ENCODE results near the gene THOC3. TPM values are rescaled to one million over a fixed set of nuclear protein-coding genes. Genes with fewer than 3 reads are reported as not detected.
"Not testable (repeated sequence)": the region's sequence is repeated elsewhere in the genome, so short reads cannot be mapped to it uniquely, and the experiment has no call there.

The THOC3 gene
- total RNA-seq, 6 donors from 2014 or later: 16.3 to 46.8 (median 30.4) TPM

GRCh38 chr5:175968381-175968780 is 266 bp upstream of the THOC3 start:
- not testable (repeated sequence) for H3K27me3 ChIP-seq, H3K36me3 ChIP-seq, DNase-seq, H3K4me1 ChIP-seq, H3K9me3 ChIP-seq
- 10 to 13% methylated on average over 4 to 5 of the region's 6 CpGs for WGBS, 2 donors
- Histone ChIP-seq H3K4me3 (peak overlapping the region in 3 of 4 donors; percentile 82 to 85 (median 83)), H3K27ac (peak overlapping the region in 1 of 4 donors; percentile 82)
- peak in 1 of 2 donors; percentile 65 for ATAC-seq (ENCODE audit: low FRiP score in 2 of 2)

GRCh38 chr5:175962329-175962728 is 5.8 kb downstream of the THOC3 start:
- 85 to 95% methylated on average over 5 of the region's 8 CpGs for WGBS, 2 donors
- not testable (repeated sequence) for H3K27me3 ChIP-seq; H3K27ac ChIP-seq; H3K9me3 ChIP-seq; H3K4me1 ChIP-seq; H3K36me3 ChIP-seq; ATAC-seq (ENCODE audit: low FRiP score in 2 of 2); H3K4me3 ChIP-seq; DNase-seq

- H3K9me3 ChIP-seq; ATAC-seq (ENCODE audit: low FRiP score in 2 of 2); H3K27ac ChIP-seq; H3K36me3 ChIP-seq; H3K4me3 ChIP-seq; H3K27me3 ChIP-seq; H3K4me1 ChIP-seq; DNase-seq: not testable (repeated sequence)
- WGBS, 2 donors: 70 to 82% methylated on average over 3 to 6 of the region's 6 CpGs
Observed at GRCh38 chr5:175960228-175960627, 7.9 kb downstream of the THOC3 start.

GRCh38 chr5:175958515-175958914 is 9.6 kb downstream of the THOC3 start:
- not testable (repeated sequence) for ATAC-seq (ENCODE audit: low FRiP score in 2 of 2); H3K27ac ChIP-seq; H3K9me3 ChIP-seq; H3K36me3 ChIP-seq; H3K4me1 ChIP-seq; H3K4me3 ChIP-seq; H3K27me3 ChIP-seq; DNase-seq
- 94 to 100% methylated on average over 1 to 2 of the region's 2 CpGs for WGBS, 2 donors

- WGBS, 2 donors: 69 to 84% methylated on average over 5 to 6 of the region's 6 CpGs
- ATAC-seq (ENCODE audit: low FRiP score in 2 of 2); H3K4me3 ChIP-seq; H3K9me3 ChIP-seq; H3K27ac ChIP-seq; DNase-seq; H3K36me3 ChIP-seq; H3K4me1 ChIP-seq; H3K27me3 ChIP-seq: not testable (repeated sequence)
Observed at GRCh38 chr5:175954107-175954506, 14.0 kb downstream of the THOC3 start.

GRCh38 chr5:175952810-175953209 is 15.3 kb downstream of the THOC3 start:
- not testable (repeated sequence) for H3K27ac ChIP-seq; H3K9me3 ChIP-seq; H3K27me3 ChIP-seq; H3K4me1 ChIP-seq; H3K4me3 ChIP-seq; H3K36me3 ChIP-seq; DNase-seq; ATAC-seq (ENCODE audit: low FRiP score in 2 of 2)
- 94% methylated on average over 5 of the region's 8 CpGs; no CpG with 5 or more reads in 1 of the 2 donors for WGBS, 2 donors

- not testable (repeated sequence) for H3K4me1 ChIP-seq, H3K9me3 ChIP-seq, H3K4me3 ChIP-seq, DNase-seq, H3K36me3 ChIP-seq, H3K27ac ChIP-seq, H3K27me3 ChIP-seq
- WGBS, 2 donors: no CpG with 5 or more reads among the region's 12 CpGs
- peak; percentile 66 to 85 for ATAC-seq (ENCODE audit: low FRiP score in 2 of 2)
Observed at GRCh38 chr5:175951339-175951969, 16.7 kb downstream of the THOC3 start.

- WGBS, 2 donors: 56 to 70% methylated on average over 2 to 3 of the region's 10 CpGs
- not testable (repeated sequence) for H3K36me3 ChIP-seq; H3K9me3 ChIP-seq; DNase-seq; H3K4me3 ChIP-seq; H3K27ac ChIP-seq; ATAC-seq (ENCODE audit: low FRiP score in 2 of 2); H3K27me3 ChIP-seq; H3K4me1 ChIP-seq
Observed at GRCh38 chr5:175948329-175949108, 19.6 kb downstream of the THOC3 start.

GRCh38 chr5:175943253-175943652 is 24.9 kb downstream of the THOC3 start:
- not testable (repeated sequence) for H3K4me1 ChIP-seq; H3K9me3 ChIP-seq; H3K27ac ChIP-seq; ATAC-seq (ENCODE audit: low FRiP score in 2 of 2); H3K27me3 ChIP-seq; H3K4me3 ChIP-seq; DNase-seq; H3K36me3 ChIP-seq
- WGBS, 2 donors: 95 to 100% methylated on average over 1 to 3 of the region's 7 CpGs

- not testable (repeated sequence) for H3K36me3 ChIP-seq; H3K27me3 ChIP-seq; H3K4me1 ChIP-seq; H3K9me3 ChIP-seq; ATAC-seq (ENCODE audit: low FRiP score in 2 of 2); DNase-seq; H3K4me3 ChIP-seq; H3K27ac ChIP-seq
- 83% methylated on average over 2 of the region's 2 CpGs; no CpG with 5 or more reads in 1 of the 2 donors for WGBS, 2 donors
Observed at GRCh38 chr5:175940632-175941031, 27.5 kb downstream of the THOC3 start.

- H3K27ac ChIP-seq; DNase-seq; H3K4me3 ChIP-seq; H3K9me3 ChIP-seq; ATAC-seq (ENCODE audit: low FRiP score in 2 of 2); H3K27me3 ChIP-seq; H3K36me3 ChIP-seq; H3K4me1 ChIP-seq: not testable (repeated sequence)
- WGBS, 2 donors: 93 to 100% methylated on average over 1 of the region's 1 CpG
Observed at GRCh38 chr5:175938489-175938888, 29.6 kb downstream of the THOC3 start.

- not testable (repeated sequence) for DNase-seq; H3K27ac ChIP-seq; H3K4me3 ChIP-seq; H3K9me3 ChIP-seq; H3K4me1 ChIP-seq; H3K36me3 ChIP-seq; ATAC-seq (ENCODE audit: low FRiP score in 2 of 2); H3K27me3 ChIP-seq
- 75 to 93% methylated on average over 1 of the region's 1 CpG for WGBS, 2 donors
Observed at GRCh38 chr5:175928752-175929151, 39.4 kb downstream of the THOC3 start.

- not testable (repeated sequence) for H3K36me3 ChIP-seq; H3K4me3 ChIP-seq; DNase-seq; H3K9me3 ChIP-seq; H3K27ac ChIP-seq; H3K27me3 ChIP-seq; ATAC-seq (ENCODE audit: low FRiP score in 2 of 2); H3K4me1 ChIP-seq
- 93 to 96% methylated on average over 4 of the region's 4 CpGs for WGBS, 2 donors
Observed at GRCh38 chr5:175925106-175925505, 43.0 kb downstream of the THOC3 start.

Data from upper lobe of left lung (tissue), 6 donors.